Activated naive CD4-positive, alpha-beta T cell treated with anti-CD3 and anti-CD28 coated beads for 36 hours (primary cell): ENCODE data around the gene GRIK1. TPM values are rescaled to one million over a fixed set of nuclear protein-coding genes. Genes with fewer than 3 reads are reported as not detected.
A peak's percentile ranks its signal among the peaks of the same experiment; 100 is the strongest.

ENCODE experiments used
- CTCF ChIA-PET: fragments of 350-600 bp; sonication (Branson Sonifier 250); formaldehyde crosslinking; loops from one replicate; lab custom pipeline; 2021; ENCODE audit warnings: antibody characterized with exemption; lab: Charles Lee
- DNase-seq: peaks from one replicate; pipeline ENCODE4 v3.0.0-alpha.2; 2020
- H3K27ac Mint-ChIP-seq: one replicate; pipeline ENCODE4 v1.8.0; 2021; ENCODE audit warnings: mild to moderate bottlenecking, mixed read lengths
- H3K27me3 Mint-ChIP-seq: one replicate; pipeline ENCODE4 v1.8.0; 2021; ENCODE audit warnings: low read depth, mixed read lengths
- H3K36me3 Mint-ChIP-seq: one replicate; pipeline ENCODE4 v1.8.0; 2021; ENCODE audit warnings: low read depth, mixed read lengths
- H3K4me1 Mint-ChIP-seq: one replicate; pipeline ENCODE4 v1.8.0; 2021; ENCODE audit warnings: low read depth, mixed read lengths
- H3K4me3 Mint-ChIP-seq: one replicate; pipeline ENCODE4 v1.8.0; 2021; ENCODE audit warnings: mild to moderate bottlenecking, moderate library complexity, mixed read lengths
- H3K9me3 Mint-ChIP-seq: one replicate; pipeline ENCODE4 v1.8.0; 2021; ENCODE audit warnings: mixed read lengths
- intact Hi-C: fragments of 100-400 bp; cut with micrococcal nuclease; formaldehyde crosslinking; loops from one replicate; pipeline ENCODE4 v1.15.1; 2023
- total RNA-seq, 2 experiments: library from RNA; stranded (reverse); gene quantifications; one replicate each; pipeline ENCODE4 v1.2.3, GENCODE V29; 2021

GRIK1 gene
- total RNA-seq, 2 experiments from 2014 or later, result not detected

GRCh38 chr21:29514652-29515247, 425.0 kb downstream of the GRIK1 start:
- Mint-ChIP-seq H3K27me3 (no peaks in the 10 kb centered on the region), H3K4me3 (no peak overlapping the region), H3K9me3 (peaks cover 18% of the 10 kb centered on the region), H3K4me1 (no peaks in the 10 kb centered on the region), H3K36me3 (peaks cover 13% of the 10 kb centered on the region), H3K27ac (no peak overlapping the region)
- CTCF ChIA-PET, result no interaction called here
- intact Hi-C loops, result no loop called here
- DNase-seq, result no peak

- H3K36me3 Mint-ChIP-seq, result peaks cover 13% of the 10 kb centered on the region
- no peak for DNase-seq
- H3K4me3 Mint-ChIP-seq, result no peak overlapping the region
- intact Hi-C loops, result no loop called here
- H3K27me3 Mint-ChIP-seq, result no peaks in the 10 kb centered on the region
- H3K27ac Mint-ChIP-seq, result no peak overlapping the region
- H3K4me1 Mint-ChIP-seq, result no peaks in the 10 kb centered on the region
- CTCF ChIA-PET, result no interaction called here
- peaks cover 18% of the 10 kb centered on the region for H3K9me3 Mint-ChIP-seq
These were observed 426.3 kb downstream of the GRIK1 start for GRCh38 chr21:29513535-29513934.

DNA sequence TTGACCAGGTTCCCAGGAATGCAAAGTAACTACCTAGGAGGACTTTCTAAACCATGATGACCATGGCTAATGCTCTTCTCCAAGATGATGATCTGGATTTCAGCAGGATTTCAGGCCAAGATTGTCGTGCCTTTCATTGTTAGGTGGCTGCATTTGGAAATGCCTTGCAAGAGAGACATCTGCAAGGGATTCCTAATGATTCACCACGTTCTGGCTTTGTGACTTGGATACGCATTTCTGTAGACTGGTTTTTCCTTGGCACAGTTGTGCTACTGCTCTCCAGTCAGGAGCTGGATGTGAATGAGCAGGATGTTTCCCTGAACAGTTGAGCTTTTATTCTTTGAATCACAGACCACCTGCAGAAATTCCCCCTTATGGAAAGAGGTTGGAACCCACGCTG, 428.7 kb downstream of the GRIK1 start:
- DNase-seq, result no peak
- H3K27me3 Mint-ChIP-seq, result no peaks in the 10 kb centered on the region
- intact Hi-C loops, result no loop called here
- no peak overlapping the region for H3K27ac Mint-ChIP-seq
- H3K4me3 Mint-ChIP-seq, result no peak overlapping the region
- H3K4me1 Mint-ChIP-seq, result no peaks in the 10 kb centered on the region
- H3K36me3 Mint-ChIP-seq, result peaks cover 13% of the 10 kb centered on the region
- peaks cover 18% of the 10 kb centered on the region for H3K9me3 Mint-ChIP-seq
- CTCF ChIA-PET, result no interaction called here

GRCh38 chr21:29509121-29509520, 430.7 kb downstream of the GRIK1 start:
- no peak overlapping the region for H3K27ac Mint-ChIP-seq
- H3K27me3 Mint-ChIP-seq, result no peaks in the 10 kb centered on the region
- no peaks in the 10 kb centered on the region for H3K4me1 Mint-ChIP-seq
- CTCF ChIA-PET, result no interaction called here
- peaks cover 12% of the 10 kb centered on the region for H3K9me3 Mint-ChIP-seq
- DNase-seq, result no peak
- no peak overlapping the region for H3K4me3 Mint-ChIP-seq
- peaks cover 12% of the 10 kb centered on the region for H3K36me3 Mint-ChIP-seq
- intact Hi-C loops, result no loop called here

DNA sequence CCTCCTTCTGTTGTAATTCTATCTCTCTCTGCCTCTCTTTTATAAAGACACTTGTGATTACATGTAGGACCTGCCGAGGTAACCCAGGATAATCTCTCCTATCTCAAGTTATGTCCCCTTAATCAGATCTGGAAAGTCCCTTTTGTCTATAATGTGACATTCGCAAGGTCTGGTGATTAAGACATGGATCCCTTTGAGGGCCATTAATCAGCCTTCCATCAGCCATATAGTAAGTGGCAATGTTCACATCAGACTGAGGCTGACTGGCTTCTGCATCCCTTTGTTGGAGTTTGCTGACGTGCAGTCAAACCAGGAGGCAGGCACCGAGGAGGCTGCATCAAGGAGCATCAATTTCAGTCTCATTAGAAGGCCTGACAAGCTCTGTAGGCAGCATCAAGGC, 431.5 kb downstream of the GRIK1 start:
- Mint-ChIP-seq H3K4me3 (no peak overlapping the region), H3K4me1 (no peaks in the 10 kb centered on the region), H3K27me3 (no peaks in the 10 kb centered on the region), H3K36me3 (peaks cover 11% of the 10 kb centered on the region), H3K9me3 (peaks cover 4% of the 10 kb centered on the region), H3K27ac (no peak overlapping the region)
- CTCF ChIA-PET, result no interaction called here
- no peak for DNase-seq
- intact Hi-C loops, result no loop called here

DNA sequence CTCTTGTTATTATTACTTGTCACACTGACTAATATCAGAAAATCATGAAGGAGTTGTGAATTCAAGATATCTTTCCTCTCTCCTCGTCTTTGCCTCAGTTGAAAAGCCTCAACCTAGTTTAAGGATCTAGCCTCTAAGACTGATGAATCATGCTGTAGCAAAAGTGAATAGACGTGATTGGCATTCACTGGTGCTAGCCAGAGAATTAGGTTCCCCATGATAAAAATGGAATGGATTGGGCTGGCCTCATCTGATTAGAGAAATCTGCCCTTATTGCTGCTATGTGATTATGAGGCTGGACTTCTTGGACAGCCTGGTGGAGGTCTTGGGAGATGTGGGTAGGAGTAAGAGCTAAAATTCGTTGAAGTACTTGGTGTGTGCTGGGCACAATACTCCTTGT, 432.8 kb downstream of the GRIK1 start:
- no peaks in the 10 kb centered on the region for H3K4me1 Mint-ChIP-seq
- intact Hi-C loops, result no loop called here
- CTCF ChIA-PET, result no interaction called here
- DNase-seq, result no peak
- H3K36me3 Mint-ChIP-seq, result peaks cover 10% of the 10 kb centered on the region
- H3K4me3 Mint-ChIP-seq, result no peak overlapping the region
- H3K27ac Mint-ChIP-seq, result no peak overlapping the region
- H3K27me3 Mint-ChIP-seq, result no peaks in the 10 kb centered on the region
- peaks cover under 1% of the 10 kb centered on the region for H3K9me3 Mint-ChIP-seq

- intact Hi-C loops, result no loop called here
- Mint-ChIP-seq H3K27ac (no peak overlapping the region), H3K9me3 (no peaks in the 10 kb centered on the region), H3K4me1 (no peaks in the 10 kb centered on the region), H3K36me3 (peaks cover 9% of the 10 kb centered on the region), H3K27me3 (no peaks in the 10 kb centered on the region), H3K4me3 (no peak overlapping the region)
- DNase-seq, result no peak
- CTCF ChIA-PET, result no interaction called here
These were observed 433.6 kb downstream of the GRIK1 start for GRCh38 chr21:29506214-29506613.

DNA sequence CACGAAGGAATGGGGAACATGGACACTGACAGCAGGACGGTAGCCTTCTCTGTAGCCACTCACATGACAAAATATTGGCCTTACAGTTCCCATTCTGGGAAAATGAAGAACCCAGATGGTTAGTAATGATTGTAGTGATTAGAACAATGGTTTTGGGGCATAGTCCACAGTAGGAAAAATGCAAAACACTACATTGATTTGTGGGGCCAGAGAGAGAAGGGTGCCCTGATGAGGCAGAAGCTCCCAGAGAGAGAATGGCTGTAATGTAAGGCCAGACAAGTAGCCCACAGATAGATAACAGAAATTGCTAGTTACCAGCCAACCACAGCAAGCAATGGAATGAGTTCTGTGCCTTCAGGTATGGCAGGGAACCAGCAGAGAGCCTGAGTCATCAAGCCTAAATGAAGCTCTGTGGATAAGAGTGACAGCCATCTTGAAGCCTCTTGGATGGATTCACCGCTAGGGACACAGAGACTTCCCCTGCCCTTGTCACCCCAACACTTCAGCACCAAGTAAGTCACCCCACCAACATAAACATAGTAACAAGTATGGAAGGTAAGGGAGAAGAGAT, 435.0 kb downstream of the GRIK1 start:
- DNase-seq, result no peak
- no peak overlapping the region for H3K4me3 Mint-ChIP-seq
- H3K27ac Mint-ChIP-seq, result no peak overlapping the region
- H3K9me3 Mint-ChIP-seq, result no peaks in the 10 kb centered on the region
- intact Hi-C loops, result no loop called here
- peaks cover 7% of the 10 kb centered on the region for H3K36me3 Mint-ChIP-seq
- no peaks in the 10 kb centered on the region for H3K27me3 Mint-ChIP-seq
- CTCF ChIA-PET, result no interaction called here
- H3K4me1 Mint-ChIP-seq, result no peaks in the 10 kb centered on the region

DNA sequence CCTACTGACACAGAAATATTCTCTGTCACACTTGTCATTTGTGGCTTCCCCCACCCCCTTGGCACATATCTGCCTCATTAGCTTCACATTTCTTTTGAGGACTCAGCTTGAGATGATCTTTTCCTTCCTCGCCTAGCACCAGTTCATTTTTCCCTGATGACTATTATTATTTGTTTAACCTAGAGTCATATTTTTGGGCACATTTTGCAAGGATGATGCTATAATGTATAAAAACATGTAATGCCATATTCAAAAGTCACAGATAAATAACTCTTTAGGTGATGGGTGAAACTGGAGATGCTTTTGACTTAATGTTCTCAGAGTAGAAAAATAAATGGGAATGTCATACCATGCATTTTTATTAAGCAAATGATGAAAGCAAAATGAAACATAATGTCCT, 438.3 kb downstream of the GRIK1 start:
- Mint-ChIP-seq H3K4me3 (no peak overlapping the region), H3K9me3 (peaks cover 5% of the 10 kb centered on the region), H3K4me1 (peaks cover 3% of the 10 kb centered on the region), H3K36me3 (peaks cover 21% of the 10 kb centered on the region), H3K27me3 (no peaks in the 10 kb centered on the region), H3K27ac (no peak overlapping the region)
- CTCF ChIA-PET, result interaction anchor here (0.6 to 1.3 kb wide), 2 partner anchors 13 to 29 kb away, joined by 3 read pairs; no protein-coding TSS in a partner anchor
- intact Hi-C loops, result no loop called here
- no peak for DNase-seq

DNA sequence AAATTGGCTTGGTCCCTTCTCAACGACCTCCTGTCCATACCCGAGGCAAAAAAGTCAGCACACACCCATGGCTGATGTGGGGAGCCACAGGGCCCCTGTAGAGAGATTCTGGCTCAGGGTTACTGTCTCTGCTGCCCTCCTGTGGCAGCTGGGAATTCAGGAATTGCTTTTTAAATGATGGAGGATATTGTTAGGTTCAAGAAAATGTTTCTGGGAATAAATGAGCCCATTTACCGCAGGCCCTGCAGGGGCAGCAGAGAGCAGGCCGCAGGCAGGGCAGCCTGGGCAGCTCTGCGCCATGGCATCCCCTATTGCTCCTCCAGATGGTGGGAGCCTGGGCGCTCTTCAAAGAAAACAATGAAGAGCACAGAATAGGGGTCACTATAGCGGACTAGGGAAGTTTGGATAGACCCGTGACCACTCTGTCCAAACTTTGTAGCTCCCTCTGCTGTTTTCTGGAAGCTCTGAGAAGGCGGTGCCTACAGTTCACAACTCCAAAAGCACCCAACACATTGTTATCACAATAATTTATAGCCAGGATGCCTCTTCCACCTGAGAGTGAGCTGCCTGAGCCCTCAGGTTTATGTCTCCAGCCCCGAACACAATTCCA, 440.0 kb downstream of the GRIK1 start:
- H3K27ac Mint-ChIP-seq, result no peak overlapping the region
- CTCF ChIA-PET, result interaction anchor here (0.6 kb wide), 1 partner anchor 42 kb away, joined by 3 read pairs; no protein-coding TSS in a partner anchor

GRCh38 chr21:29499229-29499628, 440.6 kb downstream of the GRIK1 start:
- DNase-seq, result no peak
- Mint-ChIP-seq H3K27ac (no peak overlapping the region), H3K4me1 (peaks cover 3% of the 10 kb centered on the region), H3K4me3 (no peak overlapping the region), H3K36me3 (peaks cover 20% of the 10 kb centered on the region), H3K27me3 (no peaks in the 10 kb centered on the region), H3K9me3 (peaks cover 8% of the 10 kb centered on the region)
- CTCF ChIA-PET, result interaction anchor here (0.6 kb wide), 1 partner anchor 41 kb away, joined by 3 read pairs; no protein-coding TSS in a partner anchor
- intact Hi-C loops, result no loop called here

More for the DNA sequence above, 440.0 kb downstream of the GRIK1 start:
- peaks cover 8% of the 10 kb centered on the region for H3K9me3 Mint-ChIP-seq
- no peaks in the 10 kb centered on the region for H3K27me3 Mint-ChIP-seq
- H3K4me3 Mint-ChIP-seq, result no peak overlapping the region
- peaks cover 21% of the 10 kb centered on the region for H3K36me3 Mint-ChIP-seq
- peaks cover 3% of the 10 kb centered on the region for H3K4me1 Mint-ChIP-seq
- peak; percentile 8 for DNase-seq
- intact Hi-C loops, result no loop called here

DNA sequence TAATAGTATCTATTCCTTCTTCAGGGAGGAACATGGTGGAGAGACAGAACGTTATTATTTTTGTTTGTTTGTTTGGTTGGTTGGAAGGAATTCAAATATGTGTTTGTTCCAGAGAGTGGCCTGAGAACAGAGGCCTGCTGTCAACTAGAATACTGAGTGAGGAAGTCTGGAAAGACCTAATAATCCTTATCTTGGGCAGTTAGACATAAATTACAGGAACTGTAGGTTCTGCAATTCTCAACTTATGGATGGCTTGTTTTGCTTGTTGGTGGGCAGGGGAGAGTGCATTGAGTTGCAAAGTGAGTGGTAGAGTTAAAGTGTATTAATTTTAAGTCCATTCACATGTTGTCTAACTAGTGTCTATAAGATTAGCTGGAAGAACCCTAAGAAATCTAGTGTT, 443.5 kb downstream of the GRIK1 start:
- H3K4me1 Mint-ChIP-seq, result peaks cover 3% of the 10 kb centered on the region
- H3K9me3 Mint-ChIP-seq, result peaks cover 8% of the 10 kb centered on the region
- peaks cover 17% of the 10 kb centered on the region for H3K36me3 Mint-ChIP-seq
- CTCF ChIA-PET, result no interaction called here
- H3K4me3 Mint-ChIP-seq, result no peak overlapping the region
- H3K27me3 Mint-ChIP-seq, result no peaks in the 10 kb centered on the region
- intact Hi-C loops, result no loop called here
- H3K27ac Mint-ChIP-seq, result no peak overlapping the region
- DNase-seq, result no peak

- Mint-ChIP-seq H3K36me3 (peaks cover 6% of the 10 kb centered on the region), H3K4me3 (no peak overlapping the region), H3K27me3 (no peaks in the 10 kb centered on the region), H3K9me3 (no peaks in the 10 kb centered on the region), H3K27ac (no peak overlapping the region), H3K4me1 (no peaks in the 10 kb centered on the region)
- intact Hi-C loops, result no loop called here
- CTCF ChIA-PET, result no interaction called here
- no peak for DNase-seq
These were observed 449.8 kb downstream of the GRIK1 start for GRCh38 chr21:29490016-29490415.
